Stomach smooth muscle (tissue), 2 donors: Measurements from ENCODE around the gene ALG10B.
"Not testable (repeated sequence)": the region's sequence is repeated elsewhere in the genome, so short reads cannot be mapped to it uniquely, and the experiment has no call there.

Experiments used
- H3K27ac ChIP-seq: one replicate; pipeline ENCODE4 v1.7.0; 2013; ENCODE audit warnings: mild to moderate bottlenecking, low read length, inconsistent platforms
- H3K27me3 ChIP-seq, 2 donors: one replicate each; pipeline ENCODE4 v1.7.0; 2013; ENCODE audit warnings: low read length in 2 of 2; ENCODE audit not compliant: insufficient read depth in 2 of 2, control insufficient read depth in 1 of 2
- H3K36me3 ChIP-seq, 2 donors: one replicate each; pipeline ENCODE4 v1.7.0; 2013; ENCODE audit warnings: low read length in 2 of 2; ENCODE audit not compliant: control insufficient read depth in 2 of 2, insufficient read depth in 2 of 2
- H3K4me1 ChIP-seq: one replicate; pipeline ENCODE4 v1.7.0; 2013; ENCODE audit warnings: low read length; ENCODE audit not compliant: control insufficient read depth, insufficient read depth
- H3K4me3 ChIP-seq, 2 donors: one replicate each; pipeline ENCODE4 v1.7.0; 2013; ENCODE audit warnings: low read length in 2 of 2
- H3K9ac ChIP-seq, 2 donors: one replicate each; pipeline ENCODE4 v1.7.0; 2013; ENCODE audit warnings: low read length in 2 of 2, mild to moderate bottlenecking in 1 of 2
- H3K9me3 ChIP-seq, 2 donors: one replicate each; pipeline ENCODE4 v1.7.0; 2013; ENCODE audit warnings: low read length in 2 of 2; ENCODE audit not compliant: control insufficient read depth in 2 of 2
- donor health status: healthy.
- donor health status: Pancreatic carcinoma.

ALG10B gene

GRCh38 chr12:38328306-38328895 is 11.8 kb downstream of the ALG10B start:
- Histone ChIP-seq H3K4me3 (no peak overlapping the region), H3K9me3 (no peaks in the 10 kb centered on the region), H3K27me3 (no peaks in the 10 kb centered on the region), H3K27ac (no peak overlapping the region), H3K36me3 (no peaks in the 10 kb centered on the region), H3K9ac (no peak overlapping the region), H3K4me1 (no peaks in the 10 kb centered on the region)

GRCh38 chr12:38330414-38330813 is 13.8 kb downstream of the ALG10B start:
- H3K27ac ChIP-seq = not testable (repeated sequence)

GRCh38 chr12:38332814-38333213 is 16.2 kb downstream of the ALG10B start:
- Histone ChIP-seq H3K27ac (no peak overlapping the region), H3K9ac (no peak overlapping the region), H3K4me3 (no peak overlapping the region), H3K9me3 (no peaks in the 10 kb centered on the region), H3K4me1 (no peaks in the 10 kb centered on the region), H3K27me3 (no peaks in the 10 kb centered on the region), H3K36me3 (no peaks in the 10 kb centered on the region)

More at GRCh38 chr12:38330414-38330813, 13.8 kb downstream of the ALG10B start:
- not testable (repeated sequence) for H3K27me3 ChIP-seq, H3K9ac ChIP-seq, H3K4me3 ChIP-seq, H3K36me3 ChIP-seq, H3K4me1 ChIP-seq, H3K9me3 ChIP-seq

GRCh38 chr12:38342444-38342843 is 25.9 kb downstream of the ALG10B start:
- H3K4me1 ChIP-seq = no peaks in the 10 kb centered on the region
- no peaks in the 10 kb centered on the region for H3K36me3 ChIP-seq
- no peaks in the 10 kb centered on the region for H3K27me3 ChIP-seq
- no peak overlapping the region for H3K9ac ChIP-seq
- no peaks in the 10 kb centered on the region for H3K9me3 ChIP-seq
- no peak overlapping the region for H3K27ac ChIP-seq
- no peak overlapping the region for H3K4me3 ChIP-seq

GRCh38 chr12:38343256-38343655 is 26.7 kb downstream of the ALG10B start:
- H3K27me3 ChIP-seq, H3K4me3 ChIP-seq, H3K36me3 ChIP-seq, H3K9me3 ChIP-seq, H3K9ac ChIP-seq, H3K4me1 ChIP-seq, H3K27ac ChIP-seq: not testable (repeated sequence)

GRCh38 chr12:38343916-38344315 is 27.3 kb downstream of the ALG10B start:
- not testable (repeated sequence) for H3K4me3 ChIP-seq, H3K9ac ChIP-seq, H3K27me3 ChIP-seq, H3K4me1 ChIP-seq, H3K9me3 ChIP-seq, H3K27ac ChIP-seq, H3K36me3 ChIP-seq

- H3K9ac ChIP-seq = no peak overlapping the region
- H3K4me3 ChIP-seq = no peak overlapping the region
- no peaks in the 10 kb centered on the region for H3K36me3 ChIP-seq
- H3K9me3 ChIP-seq = no peaks in the 10 kb centered on the region
- H3K27me3 ChIP-seq = no peaks in the 10 kb centered on the region
- H3K4me1 ChIP-seq = no peaks in the 10 kb centered on the region
- H3K27ac ChIP-seq = no peak overlapping the region
Observed at GRCh38 chr12:38350342-38351174, 34.0 kb downstream of the ALG10B start.

- H3K4me1 ChIP-seq, H3K9me3 ChIP-seq, H3K9ac ChIP-seq, H3K4me3 ChIP-seq, H3K27me3 ChIP-seq, H3K36me3 ChIP-seq, H3K27ac ChIP-seq: not testable (repeated sequence)
Observed at GRCh38 chr12:38351175-38351508, 34.6 kb downstream of the ALG10B start.

- Histone ChIP-seq H3K27me3 (no peaks in the 10 kb centered on the region), H3K27ac (no peak overlapping the region), H3K9ac (no peak overlapping the region), H3K4me1 (no peaks in the 10 kb centered on the region), H3K4me3 (no peak overlapping the region), H3K9me3 (no peaks in the 10 kb centered on the region), H3K36me3 (no peaks in the 10 kb centered on the region)
Observed at GRCh38 chr12:38367506-38367905, 50.9 kb downstream of the ALG10B start.

- no peaks in the 10 kb centered on the region for H3K9me3 ChIP-seq
- H3K4me3 ChIP-seq = no peak overlapping the region
- no peak overlapping the region for H3K9ac ChIP-seq
- no peaks in the 10 kb centered on the region for H3K36me3 ChIP-seq
- H3K4me1 ChIP-seq = no peaks in the 10 kb centered on the region
- no peaks in the 10 kb centered on the region for H3K27me3 ChIP-seq
- no peak overlapping the region for H3K27ac ChIP-seq
Observed at GRCh38 chr12:38370311-38370710, 53.7 kb downstream of the ALG10B start.

GRCh38 chr12:38373784-38374183 is 57.2 kb downstream of the ALG10B start:
- Histone ChIP-seq H3K9ac (no peak overlapping the region), H3K36me3 (no peaks in the 10 kb centered on the region), H3K27me3 (no peaks in the 10 kb centered on the region), H3K4me1 (no peaks in the 10 kb centered on the region), H3K4me3 (no peak overlapping the region), H3K9me3 (no peaks in the 10 kb centered on the region), H3K27ac (no peak overlapping the region)
